IPS DF 4.7 (cell line): Measurements from ENCODE around the gene MDM2.
A peak's percentile ranks its signal among the peaks of the same experiment; 100 is the strongest.
"Not testable (repeated sequence)": the region's sequence is repeated elsewhere in the genome, so short reads cannot be mapped to it uniquely, and the experiment has no call there.

Experiments used
- DNase-seq: peaks from one replicate; pipeline ENCODE4 v3.0.0-alpha.2; 2013; ENCODE audit warnings: low spot score; ENCODE audit errors: extremely low read depth

MDM2 gene

DNA sequence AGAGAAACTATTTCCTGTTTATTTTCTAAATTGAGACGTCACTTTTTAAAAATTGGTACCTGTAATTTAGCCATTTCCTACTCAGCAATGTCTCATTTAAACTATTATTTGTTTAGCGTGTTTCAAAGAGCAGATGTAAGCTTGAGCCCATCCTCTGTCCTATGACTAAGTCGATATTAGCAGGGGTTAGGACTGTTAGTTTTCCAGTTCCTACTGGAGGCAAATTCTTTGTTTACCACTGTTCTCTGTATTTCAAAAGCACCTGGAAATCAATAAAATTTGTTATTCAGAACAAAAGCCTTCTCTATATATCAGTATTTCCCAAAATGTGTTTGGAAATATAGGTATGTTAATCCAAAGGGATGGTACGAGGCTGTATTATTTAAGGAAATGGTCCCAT, 42.4 kb downstream of the MDM2 start:
- no peak for DNase-seq

DNA sequence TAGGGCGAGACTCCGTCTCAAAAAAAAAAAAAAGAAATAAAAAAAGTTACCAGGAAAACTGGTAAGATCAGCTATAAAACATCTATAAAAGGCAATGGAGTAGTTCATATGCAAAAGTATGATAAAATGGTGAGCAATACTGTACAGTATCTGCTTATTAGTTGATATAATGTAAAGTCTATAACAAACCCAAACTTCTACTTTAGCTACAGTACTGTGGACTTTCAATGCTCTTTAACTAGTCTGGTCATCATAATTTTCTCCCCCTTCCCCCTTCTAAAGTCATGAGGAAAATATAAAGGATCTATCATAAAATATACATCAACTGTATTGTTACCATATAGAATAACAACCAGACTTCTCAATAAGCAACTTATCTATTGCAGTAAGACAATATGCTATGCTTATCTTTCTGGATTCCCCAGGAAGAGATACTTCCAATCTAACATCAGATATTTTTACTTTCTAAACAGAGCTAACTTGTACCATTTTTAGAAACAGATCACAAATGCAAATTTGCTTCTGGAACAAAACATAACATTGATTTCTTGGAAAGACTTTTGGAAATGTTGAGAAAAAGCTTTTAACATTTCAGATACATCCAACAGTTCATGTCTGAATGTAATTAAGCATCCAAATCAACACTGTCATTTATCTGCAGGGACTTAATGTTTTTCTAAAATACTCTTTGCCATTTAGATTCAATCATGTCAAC, 43.8 kb downstream of the MDM2 start:
- DNase-seq = no peak

- no peak for DNase-seq
Measured at GRCh38 chr12:68853396-68854077, 45.6 kb downstream of the MDM2 start.

- DNase-seq = no peak
Measured at GRCh38 chr12:68854078-68854468, 46.1 kb downstream of the MDM2 start.

DNA sequence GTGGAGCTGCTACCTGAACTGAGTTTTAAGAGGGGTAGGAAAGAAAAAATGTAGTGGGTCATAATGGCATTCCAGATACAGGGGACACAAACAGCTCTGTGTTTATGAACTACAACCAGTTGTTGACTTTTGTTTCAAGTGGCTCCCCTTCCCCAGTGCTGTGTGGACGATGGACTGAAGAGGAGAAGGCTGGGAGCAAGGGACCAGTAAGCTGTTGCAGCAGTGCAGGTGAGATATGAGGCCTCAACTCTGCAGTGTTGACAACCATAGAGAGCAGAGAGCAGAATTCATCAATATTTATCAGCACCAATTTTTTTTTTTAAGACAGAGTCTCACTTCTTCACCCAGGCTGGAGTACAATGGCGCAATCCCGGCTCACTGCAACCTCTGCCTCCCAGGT, 46.6 kb downstream of the MDM2 start:
- no peak for DNase-seq

- no peak for DNase-seq
Measured at GRCh38 chr12:68855111-68855510, 47.1 kb downstream of the MDM2 start.

DNA sequence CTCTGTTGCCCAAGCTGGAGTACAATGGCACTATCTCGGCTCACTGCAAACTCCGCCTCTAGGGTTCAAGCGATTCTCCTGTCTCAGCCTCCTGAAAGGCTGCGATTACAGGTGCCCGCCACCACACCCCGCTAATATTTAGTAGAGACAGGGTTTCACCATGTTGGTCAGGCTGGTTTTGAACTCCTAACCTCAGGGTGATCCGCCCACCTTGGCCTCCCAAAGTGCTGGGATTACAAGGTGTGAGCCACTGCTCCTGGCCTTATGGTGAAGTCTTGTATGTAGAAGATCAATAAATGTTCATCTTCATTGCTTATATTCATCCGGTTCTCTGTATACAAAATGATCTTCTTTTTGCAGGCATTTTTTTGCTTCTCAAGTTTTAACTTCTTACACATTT, 47.8 kb downstream of the MDM2 start:
- no peak for DNase-seq

DNA sequence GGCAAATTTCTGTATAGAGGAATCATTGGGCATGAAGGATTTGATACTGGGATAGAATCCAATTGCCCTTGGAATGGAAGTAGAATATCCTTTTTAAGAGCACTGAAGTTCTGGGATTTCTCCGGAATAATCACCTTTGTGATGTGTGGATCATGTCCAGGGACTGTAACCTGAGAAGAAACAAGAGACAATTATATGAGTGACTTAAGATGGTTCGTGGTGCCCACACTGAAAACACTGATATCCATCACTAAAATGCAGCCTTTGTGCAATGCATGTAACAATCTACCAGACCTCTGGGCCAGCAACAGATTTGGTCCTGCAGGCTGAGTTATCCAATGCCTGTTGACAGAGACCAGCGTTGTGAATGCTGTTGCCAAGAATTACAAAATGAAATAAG, 48.5 kb downstream of the MDM2 start:
- DNase-seq = no peak

DNA sequence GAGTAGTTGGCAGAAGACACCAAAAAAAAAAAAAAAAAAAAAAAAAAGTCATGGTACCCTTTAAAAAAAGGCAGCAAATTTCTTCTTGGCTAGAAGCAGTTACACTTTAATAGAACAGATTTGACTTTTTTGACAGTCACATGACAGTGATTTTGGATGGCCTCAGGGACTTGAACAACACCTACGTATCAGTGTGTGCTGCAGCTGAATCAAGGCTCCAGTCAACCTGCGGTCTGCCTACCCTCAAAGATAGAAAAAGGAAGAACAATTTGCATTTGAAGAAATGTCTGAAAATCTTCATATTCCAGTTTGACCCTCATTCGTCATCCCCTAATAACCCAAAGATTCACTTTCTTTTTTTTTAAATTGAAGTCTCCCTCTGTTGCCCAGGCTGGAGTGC, 53.9 kb downstream of the MDM2 start:
- DNase-seq = no peak

DNA sequence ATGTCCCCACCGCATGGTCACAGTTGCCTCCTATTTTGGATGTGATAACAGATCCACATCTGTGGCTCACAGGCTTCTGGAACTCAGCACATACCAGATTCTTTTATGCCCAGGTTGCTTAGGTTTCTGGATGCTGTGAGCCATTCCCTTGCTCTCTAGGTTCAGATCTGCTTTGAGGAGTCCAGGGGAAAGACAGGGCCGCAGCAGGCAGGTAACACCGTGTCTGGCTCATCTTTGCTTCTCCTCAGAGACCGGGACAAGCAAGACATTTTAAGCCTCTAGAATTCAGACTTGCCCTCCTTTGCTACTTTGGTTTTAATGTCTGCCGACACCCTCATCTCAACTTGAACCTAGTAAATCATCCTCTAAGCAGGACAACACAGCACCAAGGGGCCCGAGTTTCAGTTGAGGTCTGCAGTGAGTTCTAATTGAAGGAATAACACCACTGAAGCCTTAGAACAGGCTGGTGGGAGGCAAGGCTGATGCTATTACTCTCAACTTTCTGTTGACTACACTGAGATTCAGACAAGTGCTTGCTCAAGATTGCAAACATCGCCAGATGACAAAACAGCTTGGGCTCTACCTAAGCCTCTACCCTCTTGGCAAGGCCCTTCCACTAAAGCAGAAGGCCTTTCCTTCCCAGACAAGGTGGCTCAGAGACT, 55.3 kb downstream of the MDM2 start:
- DNase-seq = no peak

GRCh38 chr12:68863886-68864454, 56.0 kb downstream of the MDM2 start:
- not testable (repeated sequence) for DNase-seq

DNA sequence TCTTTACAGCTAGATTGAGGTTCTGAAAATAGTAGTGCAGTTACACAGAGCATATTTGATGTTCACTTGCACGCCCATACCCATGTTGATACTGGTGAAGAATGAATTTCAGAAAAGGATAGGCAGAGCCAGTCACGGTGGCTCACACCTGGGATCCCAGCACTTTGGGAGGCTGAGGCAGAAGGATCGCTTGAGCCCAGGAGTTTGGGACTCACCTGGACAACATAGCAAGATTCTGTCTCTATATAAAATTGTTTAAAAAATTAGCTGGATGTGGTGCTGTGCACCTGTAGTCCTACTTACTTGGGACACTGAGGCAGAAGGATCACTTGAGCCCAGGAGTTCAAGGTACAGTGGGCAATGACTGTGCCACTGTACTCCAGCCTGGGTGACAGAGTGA, 56.6 kb downstream of the MDM2 start:
- no peak for DNase-seq

- no peak for DNase-seq
Measured at GRCh38 chr12:68865399-68866164, 57.6 kb downstream of the MDM2 start.

DNA sequence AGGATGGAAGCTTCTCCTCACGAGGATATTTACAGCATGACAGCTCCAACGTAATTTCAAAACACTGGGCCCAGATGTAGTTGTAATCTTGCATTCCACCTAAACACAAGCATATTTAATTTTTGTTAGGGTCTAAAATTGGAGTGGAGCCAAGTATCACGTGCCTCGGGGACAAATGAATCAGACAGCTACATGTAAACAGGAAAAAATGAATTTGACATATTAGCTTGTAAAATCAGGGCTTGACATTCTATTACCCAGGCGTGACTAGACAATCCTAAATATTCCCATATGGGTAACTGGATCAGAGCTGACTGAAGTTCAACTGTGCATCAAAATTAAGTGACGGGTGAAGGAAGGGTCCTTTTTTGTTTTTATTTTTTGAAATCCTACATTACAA, 59.0 kb downstream of the MDM2 start:
- DNase-seq = no peak

DNA sequence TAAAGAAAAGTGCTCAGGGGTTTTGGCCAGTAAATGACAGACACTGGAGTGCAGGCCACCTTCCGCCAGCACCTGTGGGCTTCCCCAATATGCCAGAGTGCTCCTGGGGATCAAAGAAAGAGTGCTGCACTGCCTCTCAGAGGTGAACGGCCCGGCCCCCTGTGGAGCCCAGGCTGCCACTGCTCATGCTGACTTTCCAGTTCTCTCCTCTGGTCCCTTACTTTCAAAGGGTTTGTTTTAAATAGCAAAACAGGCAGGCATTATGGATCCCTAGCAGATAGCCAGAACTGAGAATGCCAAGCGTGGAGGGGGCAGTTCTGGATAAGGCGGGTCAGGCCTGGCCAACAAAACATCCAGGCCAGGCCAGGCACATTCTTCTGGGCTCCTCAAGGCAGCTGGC, 59.6 kb downstream of the MDM2 start:
- DNase-seq = no peak

DNA sequence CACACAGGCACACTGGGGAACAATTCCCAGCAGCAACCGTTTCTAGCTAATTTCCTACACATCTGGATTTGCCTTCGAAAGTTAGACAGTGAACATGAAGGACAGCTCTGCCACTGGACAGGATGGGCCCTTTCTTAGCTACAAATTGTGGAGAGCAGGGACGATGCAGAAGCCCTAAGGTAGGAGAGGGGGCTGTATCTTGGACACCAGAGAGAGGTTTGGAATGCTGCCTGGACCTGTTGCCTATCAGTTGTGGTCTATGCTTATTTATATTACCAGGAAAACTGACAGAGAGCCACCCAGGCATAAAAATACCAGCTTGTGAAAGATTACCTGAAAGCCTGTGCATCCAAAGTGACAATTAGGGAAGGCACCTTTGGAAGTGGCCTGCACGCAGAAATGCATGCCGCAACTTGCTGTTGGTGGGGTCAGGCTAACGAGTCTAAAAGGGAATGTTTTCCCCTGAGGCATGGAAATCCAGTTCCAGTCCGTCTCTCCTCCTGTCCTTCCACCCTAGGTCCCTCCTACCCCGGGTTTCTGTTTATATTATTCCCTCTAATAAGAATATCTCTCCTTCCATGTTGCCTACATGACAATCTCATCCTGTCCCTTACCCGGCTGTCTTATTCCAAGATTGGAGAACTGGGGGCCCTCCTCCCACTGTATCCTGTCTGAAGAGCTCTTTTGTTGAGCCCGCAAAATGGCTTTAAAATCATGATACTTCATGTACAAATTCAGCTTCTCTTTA, 60.2 kb downstream of the MDM2 start:
- DNase-seq = no peak

DNA sequence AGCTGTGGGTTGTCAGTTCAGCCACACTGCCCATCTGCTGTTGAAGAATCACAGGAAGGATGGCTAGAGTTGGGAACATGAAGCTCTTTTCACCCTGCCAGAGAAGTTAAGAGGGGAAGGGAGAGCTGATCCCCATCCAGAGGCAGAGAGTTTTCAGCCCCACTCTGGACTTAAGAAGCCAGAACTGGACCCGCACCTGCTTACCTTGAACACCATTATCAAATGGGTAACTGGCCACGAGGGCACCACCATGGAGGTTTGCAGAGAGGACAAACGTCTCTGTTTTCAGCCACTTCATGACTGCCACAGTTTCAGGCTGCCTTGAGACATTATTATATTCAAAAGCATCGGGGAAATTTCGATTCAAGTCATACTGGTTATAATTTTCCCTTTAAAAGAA, 62.0 kb downstream of the MDM2 start:
- no peak for DNase-seq

GRCh38 chr12:68870443-68870842, 62.5 kb downstream of the MDM2 start:
- DNase-seq = no peak

- DNase-seq = no peak
Measured at GRCh38 chr12:68871396-68871795, 63.4 kb downstream of the MDM2 start.

GRCh38 chr12:68871921-68872320, 63.9 kb downstream of the MDM2 start:
- DNase-seq = peak; percentile 36

DNA sequence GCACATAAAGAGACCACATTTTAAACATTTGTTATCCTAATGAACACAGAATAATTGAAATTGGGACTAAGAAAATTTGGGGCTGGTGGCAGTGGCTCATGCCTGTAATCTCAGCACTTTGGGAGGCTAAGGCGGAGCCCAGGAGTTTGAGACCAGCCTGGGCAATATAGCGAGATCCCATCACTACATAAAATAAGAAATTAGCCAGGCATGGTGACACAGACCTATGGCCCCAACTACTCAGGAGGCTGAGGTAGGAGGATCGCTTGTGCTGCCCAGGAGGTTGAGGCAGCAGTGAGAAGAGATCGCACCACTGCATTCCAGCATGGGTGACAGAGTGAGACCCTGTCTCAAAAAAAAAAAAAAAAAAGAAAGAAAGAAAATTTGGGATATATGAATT, 65.3 kb downstream of the MDM2 start:
- no peak for DNase-seq
